Endothelial cell of umbilical vein (primary cell): ENCODE data around the gene UVRAG. TPM values are rescaled to one million over a fixed set of nuclear protein-coding genes. Genes with fewer than 3 reads are reported as not detected.

ENCODE experiments used
- BruUV-seq: library from RNA; stranded (reverse); fragments of 400-500 nt; replicated peaks from 2 replicates; lab custom pipeline; 2021; lab: Mats Ljungman, UMichigan
- CTCF ChIA-PET: fragments of 300-600, 350-600 bp; sonication (Branson Sonifier 250); formaldehyde crosslinking; loops from one replicate; lab custom pipeline; 2021; ENCODE audit warnings: antibody characterized with exemption, inconsistent platforms; lab: Charles Lee
- POLR2A ChIA-PET: fragments of 300-600, 350-600 bp; sonication (Branson Sonifier 250); formaldehyde crosslinking; loops from one replicate; lab custom pipeline; 2021; ENCODE audit warnings: antibody characterized with exemption, inconsistent platforms; lab: Charles Lee
- DNase-seq: peaks from one replicate; pipeline ENCODE4 v3.0.0-alpha.2; 2011; ENCODE audit warnings: low read depth, low spot score
- FAIRE-seq: peaks from 2 replicates; lab custom pipeline; 2011; peaks lifted over from hg19 to GRCh38; lab: Jason Lieb, UNC
- H2AFZ ChIP-seq: 2 replicates; pipeline ENCODE4 v1.6.0; 2012; ENCODE audit warnings: low read depth, low read length, control low read depth, inconsistent platforms
- H3K27ac ChIP-seq: 2 replicates; pipeline ENCODE4 v1.5.1; 2011; ENCODE audit warnings: low read depth, mild to moderate bottlenecking, control low read depth, low read length, moderate library complexity; ENCODE audit not compliant: insufficient read depth
- H3K27me3 ChIP-seq, 2 experiments: 2 replicates each; pipeline versions ENCODE4 v1.6.0 to v1.6.1; 2011; ENCODE audit warnings: low read length in 2 of 2, mixed read lengths in 1 of 2; ENCODE audit not compliant: control insufficient read depth in 2 of 2, insufficient read depth in 2 of 2
- H3K36me3 ChIP-seq, 2 experiments: 2 replicates in 1 of 2; 3 replicates in 1 of 2; pipeline ENCODE4 v1.5.1; 2011; ENCODE audit warnings: low read length in 2 of 2, mild to moderate bottlenecking in 1 of 2, moderate library complexity in 1 of 2; ENCODE audit not compliant: control insufficient read depth in 2 of 2, insufficient read depth in 2 of 2; ENCODE audit errors: extremely low read depth in 1 of 2
- H3K4me1 ChIP-seq: 3 replicates; pipeline ENCODE4 v1.5.1; 2011; ENCODE audit warnings: mild to moderate bottlenecking, low read length; ENCODE audit not compliant: control insufficient read depth, insufficient read depth; ENCODE audit errors: extremely low read depth
- H3K4me2 ChIP-seq: 2 replicates; pipeline ENCODE4 v1.6.1; 2011; ENCODE audit warnings: low read length, control low read depth, mixed read lengths; ENCODE audit not compliant: insufficient read depth
- H3K4me3 ChIP-seq, 3 experiments: fragments of 200-600 bp in 1 of 3; sonication (generic), shearing (Covaris generic) in 1 of 3; replicated peaks in 1 of 3; 2 replicates each; pipeline ENCODE4 v1.5.1; 2011 to 2016; ENCODE audit warnings: control low read depth in 3 of 3, low read length in 3 of 3, mild to moderate bottlenecking in 2 of 3, inconsistent platforms in 1 of 3, low read depth in 1 of 3, moderate library complexity in 1 of 3; ENCODE audit not compliant: insufficient read depth in 1 of 3
- H3K79me2 ChIP-seq: 2 replicates; pipeline ENCODE4 v1.6.0; 2012; ENCODE audit warnings: low read length, inconsistent platforms; ENCODE audit not compliant: control insufficient read depth, insufficient read depth
- H3K9ac ChIP-seq: replicated peaks from 2 replicates; pipeline ENCODE3; 2011; ENCODE audit warnings: low read length, control low read depth; ENCODE audit not compliant: insufficient read depth; ENCODE audit errors: extremely low read depth
- H3K9me1 ChIP-seq: replicated peaks from 3 replicates; pipeline ENCODE4 v1.6.0; 2011; ENCODE audit warnings: mild to moderate bottlenecking, low read length; ENCODE audit not compliant: control insufficient read depth, insufficient read depth; ENCODE audit errors: extremely low read depth
- H3K9me3 ChIP-seq: replicated peaks from 2 replicates; pipeline ENCODE4 v1.5.1; 2012; ENCODE audit warnings: low read length, inconsistent platforms; ENCODE audit not compliant: control insufficient read depth, insufficient read depth
- H4K20me1 ChIP-seq: replicated peaks from 2 replicates; pipeline ENCODE3; 2011; ENCODE audit warnings: mild to moderate bottlenecking, low read length; ENCODE audit not compliant: control insufficient read depth, insufficient read depth; ENCODE audit errors: extremely low read depth
- EZH2 ChIP-seq: IDR thresholded peaks from 2 replicates; pipeline ENCODE4 v1.6.1; 2012; ENCODE audit warnings: borderline replicate concordance, low read depth, mild to moderate bottlenecking, moderate library complexity, low read length, inconsistent platforms; ENCODE audit not compliant: severe bottlenecking
- FOS ChIP-seq: IDR thresholded peaks from 2 replicates; pipeline ENCODE4 v1.6.1; 2011; ENCODE audit warnings: mild to moderate bottlenecking, low read length, moderate library complexity, borderline replicate concordance; ENCODE audit not compliant: insufficient read depth
- GATA2 ChIP-seq: IDR thresholded peaks from 2 replicates; pipeline ENCODE4 v1.7.0; 2011; ENCODE audit warnings: low read depth, mild to moderate bottlenecking, moderate library complexity, mixed read lengths, low read length; ENCODE audit not compliant: insufficient read length, insufficient read depth
- JUN ChIP-seq: IDR thresholded peaks from 2 replicates; pipeline ENCODE4 v1.6.1; 2011; ENCODE audit warnings: borderline replicate concordance, low read depth; ENCODE audit not compliant: insufficient read length, insufficient read depth
- MYC ChIP-seq: IDR thresholded peaks from one replicate; pipeline ENCODE4 v1.6.1; 2011; ENCODE audit warnings: mild to moderate bottlenecking, low read depth, low read length
- POLR2A ChIP-seq: IDR thresholded peaks from 2 replicates; pipeline ENCODE4 v1.6.1; 2012; ENCODE audit warnings: low read depth, mild to moderate bottlenecking, control low read depth, low read length
- POLR2AphosphoS5 ChIP-seq: IDR thresholded peaks from 2 replicates; pipeline ENCODE4 v1.6.1; 2012; ENCODE audit warnings: low read depth, mild to moderate bottlenecking, control low read depth, low read length, moderate library complexity; ENCODE audit not compliant: insufficient read depth
- dilution Hi-C: fragments of 300-500 bp; cut with MboI; formaldehyde crosslinking; loops from one replicate; pipeline ENCODE4 v1.15.0; 2019; ENCODE audit warnings: low sequenced_read_pairs; ENCODE audit not compliant: extremely low pct_ligation_motif_present
- intact Hi-C: fragments of 100-400 bp; cut with micrococcal nuclease; formaldehyde crosslinking; loops from one replicate; pipeline ENCODE4 v1.10.0; 2022
- polyA plus RNA-seq, 4 experiments: library from polyadenylated mRNA; depleted of rRNA in 3 of 4; stranded (reverse) in 3 of 4; unstranded in 1 of 4; fragments of >200 nt; gene quantifications; 2 replicates each; pipeline versions ENCODE4 v1.2.1 to v1.2.3, GENCODE V29; 2011 to 2012; ENCODE audit warnings: missing spikeins in 1 of 4
- total RNA-seq: library from RNA; stranded (reverse); gene quantifications from 2 replicates; pipeline ENCODE4 v1.2.3, GENCODE V29; 2021
- TF ChIP-seq, protein P1 (sequence below): IDR thresholded peaks from 2 replicates; pipeline ENCODE4 v1.6.1; 2011; ENCODE audit not compliant: insufficient read depth, insufficient read length
- TF ChIP-seq, protein P2 (sequence below), 2 donors: IDR thresholded peaks; 1 replicate in 1 of 2; 2 replicates in 1 of 2; pipeline ENCODE4 v1.5.1; 2011; ENCODE audit warnings: low read length in 2 of 2, mild to moderate bottlenecking in 2 of 2, moderate library complexity in 2 of 2, control low read depth in 1 of 2, inconsistent platforms in 1 of 2, low read depth in 1 of 2; ENCODE audit not compliant: insufficient read depth in 1 of 2; ENCODE audit errors: extremely low read depth in 1 of 2

Gene UVRAG
- total and polyA plus RNA-seq, 2 donors (not counting 3 experiments of a cell fraction or from before 2014, with no cell fraction given) = 21.2 to 65.6 TPM

DNA sequence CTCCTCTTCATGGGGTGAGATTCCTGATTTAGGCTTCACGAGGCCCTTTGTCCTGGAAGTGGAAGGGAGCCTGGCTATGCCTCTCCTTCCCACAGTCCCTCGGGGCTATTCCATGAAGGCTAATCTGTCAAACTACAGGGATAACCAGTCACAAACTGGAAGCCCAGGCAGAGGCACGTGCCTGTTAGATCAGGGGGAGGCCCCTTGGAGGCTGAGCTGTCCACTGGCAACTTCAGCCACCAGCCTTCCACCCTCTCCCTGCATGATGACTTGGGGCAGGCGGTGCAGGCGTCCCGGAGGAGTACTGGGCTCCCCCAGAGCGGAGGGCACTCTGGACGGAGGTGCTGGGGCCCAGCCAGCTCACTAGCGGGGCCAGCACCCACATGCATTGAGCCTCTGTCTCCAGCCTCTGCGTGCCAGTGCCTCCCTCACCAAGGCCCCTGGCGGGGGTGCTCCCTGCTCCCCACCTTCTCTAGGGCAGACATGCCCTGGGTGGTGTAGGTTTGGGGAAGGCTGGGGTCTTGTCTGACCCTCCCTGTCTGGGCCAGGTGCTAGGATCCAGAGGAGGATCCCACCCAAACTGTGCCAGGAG, 348.4 kb downstream of the UVRAG start:
- H3K27me3 ChIP-seq = no peaks in the 10 kb centered on the region
- no peak overlapping the region for H3K9ac ChIP-seq
- ChIA-PET POLR2A (no interaction called here), CTCF (interaction anchor here (1.4 kb wide), 1 partner anchor 11 kb away, joined by 3 read pairs; no protein-coding TSS in a partner anchor)
- no peaks in the 10 kb centered on the region for H3K9me3 ChIP-seq
- no peaks in the 10 kb centered on the region for H3K4me1 ChIP-seq
- no peak for DNase-seq
- no peaks in the 10 kb centered on the region for H3K9me1 ChIP-seq
- no peaks in the 10 kb centered on the region for H3K79me2 ChIP-seq
- dilution Hi-C loops = no loop called here
- no peak for FAIRE-seq
- H3K4me3 ChIP-seq = no peak overlapping the region
- no peak overlapping the region for H3K27ac ChIP-seq
- BruUV-seq = no TSS peak
- TF ChIP-seq, protein P1, sequence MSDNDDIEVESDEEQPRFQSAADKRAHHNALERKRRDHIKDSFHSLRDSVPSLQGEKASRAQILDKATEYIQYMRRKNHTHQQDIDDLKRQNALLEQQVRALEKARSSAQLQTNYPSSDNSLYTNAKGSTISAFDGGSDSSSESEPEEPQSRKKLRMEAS = no peak
- TF ChIP-seq EZH2 = no peak
- no peak for TF ChIP-seq POLR2A
- no peak for TF ChIP-seq FOS
- TF ChIP-seq, protein P2, sequence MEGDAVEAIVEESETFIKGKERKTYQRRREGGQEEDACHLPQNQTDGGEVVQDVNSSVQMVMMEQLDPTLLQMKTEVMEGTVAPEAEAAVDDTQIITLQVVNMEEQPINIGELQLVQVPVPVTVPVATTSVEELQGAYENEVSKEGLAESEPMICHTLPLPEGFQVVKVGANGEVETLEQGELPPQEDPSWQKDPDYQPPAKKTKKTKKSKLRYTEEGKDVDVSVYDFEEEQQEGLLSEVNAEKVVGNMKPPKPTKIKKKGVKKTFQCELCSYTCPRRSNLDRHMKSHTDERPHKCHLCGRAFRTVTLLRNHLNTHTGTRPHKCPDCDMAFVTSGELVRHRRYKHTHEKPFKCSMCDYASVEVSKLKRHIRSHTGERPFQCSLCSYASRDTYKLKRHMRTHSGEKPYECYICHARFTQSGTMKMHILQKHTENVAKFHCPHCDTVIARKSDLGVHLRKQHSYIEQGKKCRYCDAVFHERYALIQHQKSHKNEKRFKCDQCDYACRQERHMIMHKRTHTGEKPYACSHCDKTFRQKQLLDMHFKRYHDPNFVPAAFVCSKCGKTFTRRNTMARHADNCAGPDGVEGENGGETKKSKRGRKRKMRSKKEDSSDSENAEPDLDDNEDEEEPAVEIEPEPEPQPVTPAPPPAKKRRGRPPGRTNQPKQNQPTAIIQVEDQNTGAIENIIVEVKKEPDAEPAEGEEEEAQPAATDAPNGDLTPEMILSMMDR (IDR thresholded peaks at IDR 0.05; ENCODE audit: extremely low read depth in 1 of 2, insufficient read depth in 1 of 2, low read depth in 1 of 2, low read length in 2 of 2) = no peak
- no peak for TF ChIP-seq POLR2AphosphoS5
- no peak for TF ChIP-seq GATA2
- TF ChIP-seq JUN = no peak
- TF ChIP-seq MYC = no peak
- H4K20me1 ChIP-seq = no peaks in the 10 kb centered on the region
- H3K4me2 ChIP-seq = no peak overlapping the region
- no peak overlapping the region for H2AFZ ChIP-seq
- intact Hi-C loops = no loop called here
- H3K36me3 ChIP-seq = no peaks in the 10 kb centered on the region
